Peyer's patch (tissue), 4 donors: ENCODE data around the gene GALR2. TPM values are rescaled to one million over a fixed set of nuclear protein-coding genes. Genes with fewer than 3 reads are reported as not detected.

ENCODE experiments used
- DNase-seq, 3 donors: peaks; one replicate each; pipeline ENCODE4 v3.0.0-alpha.2; 2017 to 2019
- H3K27ac ChIP-seq, 4 donors: fragments of 200-600 bp; sonication (generic); one replicate each; pipeline ENCODE4 v1.5.1; 2016 to 2019
- H3K27me3 ChIP-seq, 2 donors: fragments of 200-600 bp; sonication (generic); one replicate each; pipeline ENCODE4 v1.5.1; 2019
- H3K36me3 ChIP-seq, 3 donors: fragments of 200-600 bp; sonication (generic); one replicate each; pipeline ENCODE4 v1.5.1; 2016 to 2019
- H3K4me1 ChIP-seq, 4 donors: fragments of 200-600 bp; sonication (generic); one replicate each; pipeline ENCODE4 v1.5.1; 2016 to 2019
- H3K4me3 ChIP-seq, 4 donors: fragments of 200-600 bp; sonication (generic); 1 replicate in 3 of 4; 2 replicates in 1 of 4; pipeline ENCODE4 v1.5.1; 2016 to 2019; ENCODE audit warnings: mild to moderate bottlenecking in 1 of 4
- H3K9me3 ChIP-seq, 4 donors: fragments of 200-600 bp; sonication (generic); one replicate each; pipeline ENCODE4 v1.5.1; 2016 to 2019; ENCODE audit warnings: mild to moderate bottlenecking in 1 of 4
- POLR2A ChIP-seq, 2 donors: fragments of 450-650 bp; IDR thresholded peaks; one replicate each; pipeline ENCODE4 v1.5.1; 2017; ENCODE audit warnings: antibody characterized with exemption in 2 of 2, mild to moderate bottlenecking in 2 of 2, moderate library complexity in 2 of 2
- small RNA-seq, 2 donors: library from RNA; depleted of rRNA; stranded (forward); fragments of <200 nt; gene quantifications; one replicate each; pipeline ENCODE3, GENCODE V24; 2016
- total RNA-seq, 4 donors: library from RNA; depleted of rRNA; stranded (reverse); fragments of >200 nt; gene quantifications; one replicate each; pipeline ENCODE4 v1.1.0, GENCODE V29; 2016
- TF ChIP-seq, protein P1 (sequence below), 6 experiments: fragments of 450-650 bp in 4 of 6; fragments of 200-600 bp in 2 of 6; sonication (generic) in 1 of 6; IDR thresholded peaks; one replicate each; pipeline ENCODE4 v1.5.1; 2017 to 2019; ENCODE audit warnings: antibody characterized with exemption in 6 of 6, mild to moderate bottlenecking in 3 of 6, moderate library complexity in 1 of 6

GALR2 gene
- total RNA-seq, 4 donors from 2014 or later, result 0.95 TPM; not detected in 3

DNA sequence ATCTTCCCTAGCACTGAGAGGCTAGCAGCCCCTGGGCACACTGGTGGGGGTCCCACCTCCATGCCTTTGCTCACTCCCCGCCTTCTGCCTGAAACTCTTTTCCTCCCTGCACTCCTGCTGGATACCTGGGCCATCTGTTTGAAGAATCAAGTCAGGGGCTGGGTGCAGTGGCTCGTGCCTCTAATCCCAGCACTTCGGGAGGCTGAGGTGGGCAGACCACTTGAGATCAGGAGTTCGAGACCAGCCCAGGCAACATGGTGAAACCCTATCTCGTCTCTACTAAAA lies 50.8 kb downstream of the GALR2 start:
- no peaks in the 10 kb centered on the region for H3K36me3 ChIP-seq
- no peak overlapping the region for H3K4me3 ChIP-seq
- no peak for DNase-seq
- TF ChIP-seq, protein P1, sequence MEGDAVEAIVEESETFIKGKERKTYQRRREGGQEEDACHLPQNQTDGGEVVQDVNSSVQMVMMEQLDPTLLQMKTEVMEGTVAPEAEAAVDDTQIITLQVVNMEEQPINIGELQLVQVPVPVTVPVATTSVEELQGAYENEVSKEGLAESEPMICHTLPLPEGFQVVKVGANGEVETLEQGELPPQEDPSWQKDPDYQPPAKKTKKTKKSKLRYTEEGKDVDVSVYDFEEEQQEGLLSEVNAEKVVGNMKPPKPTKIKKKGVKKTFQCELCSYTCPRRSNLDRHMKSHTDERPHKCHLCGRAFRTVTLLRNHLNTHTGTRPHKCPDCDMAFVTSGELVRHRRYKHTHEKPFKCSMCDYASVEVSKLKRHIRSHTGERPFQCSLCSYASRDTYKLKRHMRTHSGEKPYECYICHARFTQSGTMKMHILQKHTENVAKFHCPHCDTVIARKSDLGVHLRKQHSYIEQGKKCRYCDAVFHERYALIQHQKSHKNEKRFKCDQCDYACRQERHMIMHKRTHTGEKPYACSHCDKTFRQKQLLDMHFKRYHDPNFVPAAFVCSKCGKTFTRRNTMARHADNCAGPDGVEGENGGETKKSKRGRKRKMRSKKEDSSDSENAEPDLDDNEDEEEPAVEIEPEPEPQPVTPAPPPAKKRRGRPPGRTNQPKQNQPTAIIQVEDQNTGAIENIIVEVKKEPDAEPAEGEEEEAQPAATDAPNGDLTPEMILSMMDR (IDR thresholded peaks at IDR 0.05), result no peak
- no peak for TF ChIP-seq POLR2A (IDR thresholded peaks at IDR 0.05)
- no peaks in the 10 kb centered on the region for H3K9me3 ChIP-seq
- H3K27me3 ChIP-seq, result no peaks in the 10 kb centered on the region
- no peak overlapping the region for H3K27ac ChIP-seq
- H3K4me1 ChIP-seq, result peaks cover 0 to 10% (median 3%) of the 10 kb centered on the region in 4 donors

DNA sequence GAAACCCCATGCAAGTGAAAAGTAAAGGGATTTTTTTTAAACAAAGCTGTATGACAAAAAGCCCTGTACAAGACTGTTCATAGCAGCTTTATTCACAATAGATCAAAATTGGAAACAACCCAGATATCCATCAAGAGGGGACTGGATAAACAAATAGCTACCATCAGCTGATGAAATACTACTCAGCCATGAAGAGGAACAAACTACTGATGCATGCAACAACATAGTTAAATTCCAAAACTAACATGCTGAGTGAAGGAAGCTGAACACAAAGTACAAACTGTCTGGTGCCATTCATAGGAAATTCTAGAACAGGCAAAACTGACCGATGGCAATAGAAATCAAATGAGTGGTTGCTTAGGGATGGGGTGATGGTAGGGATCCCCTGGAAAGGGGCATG lies 51.3 kb downstream of the GALR2 start:
- no peak for DNase-seq
- no peak overlapping the region for H3K27ac ChIP-seq
- no peaks in the 10 kb centered on the region for H3K27me3 ChIP-seq
- peaks cover 0 to 10% (median 3%) of the 10 kb centered on the region in 4 donors for H3K4me1 ChIP-seq
- no peaks in the 10 kb centered on the region for H3K9me3 ChIP-seq
- H3K36me3 ChIP-seq, result no peaks in the 10 kb centered on the region
- H3K4me3 ChIP-seq, result no peak overlapping the region
- TF ChIP-seq POLR2A (IDR thresholded peaks at IDR 0.05), result no peak

Small RNA genes within 50 kb of the gene (small RNA-seq; reads per million reads assigned to genes)
- gene MIR6868, result 0 reads per million in 2 donors

Other genes with a start within 250 kb of the GALR2 start
- gene UNC13D, start 230.4 kb upstream of the GALR2 start, total RNA-seq, result 10 to 100 TPM in 3 of 4 donors, 1 to 10 TPM in 1; 8.4 to 45.4 (median 22.2) TPM
- 10 to 100 TPM; 45.4 to 61.4 (median 53.7) TPM for gene WBP2, start 219.4 kb upstream of the GALR2 start, total RNA-seq
- gene TRIM47, start 196.2 kb upstream of the GALR2 start, total RNA-seq, result 10 to 100 TPM; 16.5 to 61.4 (median 45.7) TPM
- gene TRIM65, start 177.8 kb upstream of the GALR2 start, total RNA-seq, result 10 to 100 TPM; 14.0 to 22.7 (median 16.9) TPM
- 10 to 100 TPM; 61.1 to 95.7 (median 72.9) TPM for gene MRPL38, start 169.9 kb upstream of the GALR2 start, total RNA-seq
- 10 to 100 TPM in 3 of 4 donors, 1 to 10 TPM in 1; 7.2 to 47.0 (median 25.0) TPM for gene FBF1, start 133.7 kb upstream of the GALR2 start, total RNA-seq
- gene ACOX1, start 95.6 kb upstream of the GALR2 start, total RNA-seq, result 100 to 1,000 TPM in 3 of 4 donors, 10 to 100 TPM in 1; 26.4 to 268 (median 193) TPM
- gene TEN1, start 95.5 kb upstream of the GALR2 start, total RNA-seq, result 10 to 100 TPM in 3 of 4 donors, not detected in 1; 15.2 to 95.1 (median 27.9) TPM
- 10 to 100 TPM; 11.7 to 38.7 (median 23.5) TPM for gene CDK3, start 73.9 kb upstream of the GALR2 start, total RNA-seq
- 10 to 100 TPM; 26.4 to 87.8 (median 55.0) TPM for gene EVPL, start 47.5 kb upstream of the GALR2 start, total RNA-seq
- 10 to 100 TPM; 32.2 to 43.4 (median 32.6) TPM for gene SRP68, start 2.3 kb upstream of the GALR2 start, total RNA-seq
- not detected for gene ZACN, start 4.4 kb downstream of the GALR2 start, total RNA-seq
- gene EXOC7, start 29.0 kb downstream of the GALR2 start, total RNA-seq, result 100 to 1,000 TPM; 113 to 160 (median 134) TPM
- gene FOXJ1, start 66.5 kb downstream of the GALR2 start, total RNA-seq, result not detected
- 100 to 1,000 TPM in 2 of 4 donors, 10 to 100 TPM in 2; 73.4 to 115 (median 106) TPM for gene RNF157, start 165.7 kb downstream of the GALR2 start, total RNA-seq
- 10 to 100 TPM; 14.0 to 74.1 (median 50.4) TPM for gene UBALD2, start 190.6 kb downstream of the GALR2 start, total RNA-seq
- gene QRICH2, start 233.5 kb downstream of the GALR2 start, total RNA-seq, result 10 to 100 TPM in 1 of 4 donors, 1 to 10 TPM in 3; 1.2 to 10.7 (median 3.1) TPM